ENCODE results near the gene FUT9. TPM values are rescaled to one million over a fixed set of nuclear protein-coding genes. Genes with fewer than 3 reads are reported as not detected.

FUT9 gene
- total and polyA plus RNA-seq, 11 donors, result 0.02 TPM; not detected in 10

GRCh38 chr6:96197241-96197640, 181.5 kb downstream of the FUT9 start:
- no peaks in the 10 kb centered on the region for H3K27me3 ChIP-seq
- ATAC-seq, result no peak
- H3K27ac ChIP-seq, result no peak overlapping the region
- no peaks in the 10 kb centered on the region for H3K36me3 ChIP-seq
- no peak overlapping the region for H3K4me3 ChIP-seq
- no peaks in the 10 kb centered on the region for H3K9me3 ChIP-seq
- intact Hi-C loops (cut with DNase I), result no loop called here
- no peaks in the 10 kb centered on the region for H3K4me1 ChIP-seq
- TF ChIP-seq POLR2A (IDR thresholded peaks at IDR 0.05) (no peak), CTCF (IDR thresholded peaks at IDR 0.05) (no peak)
- no peak for DNase-seq

- DNase-seq, result no peak
- no peaks in the 10 kb centered on the region for H3K36me3 ChIP-seq
- 69 to 72% (median 70%) methylated on average over 6 of the region's 6 CpGs for WGBS, 4 donors
These were observed 186.8 kb downstream of the FUT9 start for GRCh38 chr6:96202571-96202970.

GRCh38 chr6:96211341-96211740, 195.6 kb downstream of the FUT9 start:
- no peaks in the 10 kb centered on the region for H3K27me3 ChIP-seq
- intact Hi-C loops (cut with DNase I), result no loop called here
- no peaks in the 10 kb centered on the region for H3K9me3 ChIP-seq
- no peak for DNase-seq
- TF ChIP-seq CTCF (IDR thresholded peaks at IDR 0.05) (no peak), POLR2A (IDR thresholded peaks at IDR 0.05) (no peak)
- 83 to 89% (median 85%) methylated on average over 2 of the region's 2 CpGs for WGBS, 4 donors
- H3K36me3 ChIP-seq, result no peaks in the 10 kb centered on the region
- H3K4me3 ChIP-seq, result no peak overlapping the region
- no peaks in the 10 kb centered on the region for H3K4me1 ChIP-seq
- ATAC-seq, result no peak
- no peak overlapping the region for H3K27ac ChIP-seq

More at GRCh38 chr6:96202571-96202970, 186.8 kb downstream of the FUT9 start:
- Histone ChIP-seq H3K27ac (no peak overlapping the region), H3K4me3 (no peak overlapping the region), H3K4me1 (no peaks in the 10 kb centered on the region), H3K27me3 (no peaks in the 10 kb centered on the region), H3K9me3 (no peaks in the 10 kb centered on the region)
- intact Hi-C loops (cut with DNase I), result no loop called here
- TF ChIP-seq CTCF (IDR thresholded peaks at IDR 0.05) (no peak), POLR2A (IDR thresholded peaks at IDR 0.05) (no peak)
- no peak for ATAC-seq

- Histone ChIP-seq H3K27me3 (no peaks in the 10 kb centered on the region), H3K9me3 (no peaks in the 10 kb centered on the region), H3K4me1 (no peaks in the 10 kb centered on the region), H3K27ac (no peak overlapping the region), H3K36me3 (no peaks in the 10 kb centered on the region), H3K4me3 (no peak overlapping the region)
- no peak for ATAC-seq
- no peak for TF ChIP-seq CTCF (IDR thresholded peaks at IDR 0.05)
- no peak for TF ChIP-seq POLR2A (IDR thresholded peaks at IDR 0.05)
- no peak for DNase-seq
- intact Hi-C loops (cut with DNase I), result no loop called here
These were observed 196.3 kb downstream of the FUT9 start for GRCh38 chr6:96212066-96212465.
